Keratinocyte (primary cell): Measurements from ENCODE around the gene KRTAP10-8.

Source experiments
- CTCF ChIP-seq, 3 experiments: IDR thresholded peaks in 1 of 3; conservative IDR thresholded peaks in 1 of 3; optimal IDR thresholded peaks in 1 of 3; 2 replicates in 2 of 3; 3 replicates in 1 of 3; pipeline versions ENCODE3 to v1.5.1; 2011; ENCODE audit warnings: low read length in 3 of 3, mild to moderate bottlenecking in 3 of 3, moderate library complexity in 2 of 3, control low read depth in 1 of 3, inconsistent platforms in 1 of 3; ENCODE audit not compliant: insufficient read depth in 2 of 3; ENCODE audit errors: extremely low read depth in 1 of 3
- EZH2 ChIP-seq: IDR thresholded peaks from one replicate; pipeline ENCODE4 v1.6.1; 2012; ENCODE audit warnings: inconsistent platforms, mild to moderate bottlenecking, low read length, moderate library complexity

GRCh38 chr21:44639331-44639655 is 27.4 kb downstream of the KRTAP10-8 start:
- TF ChIP-seq EZH2 (no peak), CTCF (optimal IDR thresholded peaks at IDR 0.05 in 1 of 3, IDR thresholded peaks at IDR 0.05 in 1 of 3, conservative IDR thresholded peaks at IDR 0.05 in 1 of 3; ENCODE audit: extremely low read depth in 1 of 3, insufficient read depth in 2 of 3, low read length in 3 of 3) (no peak)
